Putamen (tissue), 1 donor: ENCODE results near the gene C11orf58.

ENCODE experiments used
- DNase-seq: peaks from one replicate; pipeline ENCODE4 v3.0.0-alpha.2; 2016; ENCODE audit warnings: low spot score

Gene C11orf58

GRCh38 chr11:16738193-16738946 lies at the start of gene C11orf58:
Gene C11orf58 (plus strand): TSS chr11:16738647. CDS start chr11:16738779, 132 bp downstream.
- DNase-seq = peak; percentile 97

GRCh38 chr11:16690086-16690485 lies 48.4 kb upstream of the C11orf58 start:
- no peak for DNase-seq

GRCh38 chr11:16703795-16704194 lies 34.7 kb upstream of the C11orf58 start:
- no peak for DNase-seq

- no peak for DNase-seq
Measured at GRCh38 chr11:16713594-16713993, 24.9 kb upstream of the C11orf58 start.

- DNase-seq = no peak
Measured at GRCh38 chr11:16722581-16723344, 15.7 kb upstream of the C11orf58 start.

GRCh38 chr11:16727806-16728205 lies 10.6 kb upstream of the C11orf58 start:
- no peak for DNase-seq

GRCh38 chr11:16737818-16738192 lies 642 bp upstream of the C11orf58 start:
- no peak for DNase-seq

GRCh38 chr11:16738947-16739815 lies 734 bp downstream of the C11orf58 start:
- DNase-seq = no peak

GRCh38 chr11:16741473-16741872 lies 3.0 kb downstream of the C11orf58 start:
- DNase-seq = no peak

GRCh38 chr11:16743478-16743877 lies 5.0 kb downstream of the C11orf58 start:
- DNase-seq = no peak

GRCh38 chr11:16744128-16744725 lies 5.8 kb downstream of the C11orf58 start:
- no peak for DNase-seq

GRCh38 chr11:16745950-16746605 lies 7.6 kb downstream of the C11orf58 start:
- no peak for DNase-seq

- no peak for DNase-seq
Measured at GRCh38 chr11:16749092-16749491, 10.6 kb downstream of the C11orf58 start.

- DNase-seq = no peak
Measured at GRCh38 chr11:16749666-16750065, 11.2 kb downstream of the C11orf58 start.

GRCh38 chr11:16750417-16750816 lies 12.0 kb downstream of the C11orf58 start:
- no peak for DNase-seq

- DNase-seq = no peak
Measured at GRCh38 chr11:16758382-16759024, 20.1 kb downstream of the C11orf58 start.

GRCh38 chr11:16759857-16760508 lies 21.5 kb downstream of the C11orf58 start:
- no peak for DNase-seq

- no peak for DNase-seq
Measured at GRCh38 chr11:16763746-16764145, 25.3 kb downstream of the C11orf58 start.

- no peak for DNase-seq
Measured at GRCh38 chr11:16764888-16765287, 26.4 kb downstream of the C11orf58 start.

GRCh38 chr11:16767137-16767536 lies 28.7 kb downstream of the C11orf58 start:
- DNase-seq = no peak
